Astrocyte (in vitro differentiated cells and primary cell): Measurements from ENCODE around the gene TRPM3. TPM values are rescaled to one million over a fixed set of nuclear protein-coding genes. Genes with fewer than 3 reads are reported as not detected.

Experiments
- DNase-seq: peaks from one replicate; pipeline ENCODE4 v3.0.0-alpha.2; 2010; ENCODE audit warnings: low read depth
- FAIRE-seq: peaks from 2 replicates; lab custom pipeline; 2011; peaks lifted over from hg19 to GRCh38; lab: Jason Lieb, UNC
- H2AFZ ChIP-seq: 2 replicates; pipeline ENCODE4 v1.6.0; 2012; ENCODE audit warnings: low read depth, low read length, inconsistent platforms
- H3K27ac ChIP-seq: 2 replicates; pipeline ENCODE4 v1.5.1; 2011; ENCODE audit warnings: low read depth, low read length, inconsistent platforms
- H3K27me3 ChIP-seq: 2 replicates; pipeline ENCODE4 v1.6.0; 2011; ENCODE audit warnings: low read length, inconsistent platforms; ENCODE audit not compliant: insufficient read depth
- H3K36me3 ChIP-seq: 2 replicates; pipeline ENCODE4 v1.5.1; 2011; ENCODE audit warnings: low read length, inconsistent platforms; ENCODE audit not compliant: insufficient read depth
- H3K4me1 ChIP-seq: 2 replicates; pipeline ENCODE4 v1.5.1; 2011; ENCODE audit warnings: low read length, inconsistent platforms; ENCODE audit not compliant: insufficient read depth
- H3K4me2 ChIP-seq: 2 replicates; pipeline ENCODE4 v1.6.0; 2012; ENCODE audit warnings: low read length, inconsistent platforms
- H3K4me3 ChIP-seq: 2 replicates; pipeline ENCODE4 v1.5.1; 2011; ENCODE audit warnings: low read depth, mild to moderate bottlenecking, low read length, inconsistent platforms; ENCODE audit not compliant: insufficient read depth
- H3K79me2 ChIP-seq: 2 replicates; pipeline ENCODE4 v1.6.0; 2012; ENCODE audit warnings: mild to moderate bottlenecking, low read length, inconsistent platforms; ENCODE audit not compliant: insufficient read depth
- H3K9ac ChIP-seq: 2 replicates; pipeline ENCODE4 v1.6.0; 2012; ENCODE audit warnings: mild to moderate bottlenecking, low read length, inconsistent platforms
- H3K9me3 ChIP-seq: 2 replicates; pipeline ENCODE4 v1.5.1; 2012; ENCODE audit warnings: low read depth, mild to moderate bottlenecking, low read length, inconsistent platforms; ENCODE audit not compliant: insufficient read depth
- H4K20me1 ChIP-seq: 2 replicates; pipeline ENCODE4 v1.6.0; 2012; ENCODE audit warnings: low read length, inconsistent platforms; ENCODE audit not compliant: insufficient read depth
- H3K27ac Mint-ChIP-seq: one replicate; pipeline ENCODE4 v1.8.0; 2021; ENCODE audit warnings: mild to moderate bottlenecking, mixed read lengths; ENCODE audit not compliant: unreplicated experiment
- H3K27me3 Mint-ChIP-seq: one replicate; pipeline ENCODE4 v1.8.0; 2021; ENCODE audit warnings: low read depth, mixed read lengths; ENCODE audit not compliant: unreplicated experiment
- H3K36me3 Mint-ChIP-seq: one replicate; pipeline ENCODE4 v1.8.0; 2021; ENCODE audit warnings: low read depth, mixed read lengths; ENCODE audit not compliant: unreplicated experiment
- H3K4me1 Mint-ChIP-seq: one replicate; pipeline ENCODE4 v1.8.0; 2021; ENCODE audit warnings: low read depth, mixed read lengths; ENCODE audit not compliant: unreplicated experiment
- H3K4me3 Mint-ChIP-seq: one replicate; pipeline ENCODE4 v1.8.0; 2021; ENCODE audit warnings: mild to moderate bottlenecking, moderate library complexity, mixed read lengths; ENCODE audit not compliant: unreplicated experiment
- H3K9me3 Mint-ChIP-seq: one replicate; pipeline ENCODE4 v1.8.0; 2021; ENCODE audit warnings: mild to moderate bottlenecking, mixed read lengths; ENCODE audit not compliant: unreplicated experiment
- EZH2 ChIP-seq: IDR thresholded peaks from 2 replicates; pipeline ENCODE4 v1.6.1; 2012; ENCODE audit warnings: mild to moderate bottlenecking, low read length, inconsistent platforms; ENCODE audit not compliant: insufficient read depth
- total RNA-seq: library from RNA; stranded (reverse); gene quantifications from 2 replicates; pipeline ENCODE4 v1.2.1, GENCODE V29; 2021
- TF ChIP-seq, protein P1 (sequence below): IDR thresholded peaks from 2 replicates; pipeline ENCODE4 v1.5.1; 2011; ENCODE audit warnings: low read depth, mild to moderate bottlenecking, inconsistent platforms, low read length, moderate library complexity; ENCODE audit not compliant: insufficient read depth

TRPM3 gene
- total RNA-seq, 1 donor from 2014 or later, result 0.14 TPM

DNA sequence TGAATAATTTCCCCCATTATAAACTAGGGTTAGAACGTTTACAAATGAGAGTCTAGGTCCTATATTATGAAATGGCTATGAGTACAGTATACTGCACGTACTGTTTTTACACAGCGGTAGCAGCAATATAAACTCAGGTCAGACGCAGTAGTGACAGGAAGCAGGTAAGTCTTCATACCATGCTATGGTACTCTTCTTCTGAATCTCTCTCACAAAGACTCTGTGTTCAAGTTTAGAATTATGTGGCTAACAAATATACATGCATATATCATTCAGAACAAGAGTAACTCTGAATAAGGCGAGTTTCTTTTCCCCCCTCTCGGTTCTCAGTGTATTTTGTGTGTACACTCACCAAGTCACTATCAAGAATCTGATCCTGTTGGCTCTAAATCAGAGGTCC lies 592.0 kb downstream of the TRPM3 start:
- H3K79me2 ChIP-seq, result no peaks in the 10 kb centered on the region
- DNase-seq (no peak), FAIRE-seq (no peak)
- no peaks in the 10 kb centered on the region for H3K4me1 ChIP-seq
- no peaks in the 10 kb centered on the region for H3K27me3 ChIP-seq
- H3K27ac ChIP-seq, result no peak overlapping the region
- no peak overlapping the region for H2AFZ ChIP-seq
- H3K4me2 ChIP-seq, result no peak overlapping the region
- H4K20me1 ChIP-seq, result no peaks in the 10 kb centered on the region
- Mint-ChIP-seq H3K4me1 (peaks cover 3% of the 10 kb centered on the region), H3K27me3 (peaks cover 6% of the 10 kb centered on the region), H3K36me3 (peaks cover 2% of the 10 kb centered on the region), H3K27ac (no peak overlapping the region), H3K9me3 (no peaks in the 10 kb centered on the region), H3K4me3 (no peak overlapping the region)
- no peak overlapping the region for H3K4me3 ChIP-seq
- peaks cover under 1% of the 10 kb centered on the region for H3K9me3 ChIP-seq
- no peaks in the 10 kb centered on the region for H3K36me3 ChIP-seq
- no peak for TF ChIP-seq EZH2
- TF ChIP-seq, protein P1, sequence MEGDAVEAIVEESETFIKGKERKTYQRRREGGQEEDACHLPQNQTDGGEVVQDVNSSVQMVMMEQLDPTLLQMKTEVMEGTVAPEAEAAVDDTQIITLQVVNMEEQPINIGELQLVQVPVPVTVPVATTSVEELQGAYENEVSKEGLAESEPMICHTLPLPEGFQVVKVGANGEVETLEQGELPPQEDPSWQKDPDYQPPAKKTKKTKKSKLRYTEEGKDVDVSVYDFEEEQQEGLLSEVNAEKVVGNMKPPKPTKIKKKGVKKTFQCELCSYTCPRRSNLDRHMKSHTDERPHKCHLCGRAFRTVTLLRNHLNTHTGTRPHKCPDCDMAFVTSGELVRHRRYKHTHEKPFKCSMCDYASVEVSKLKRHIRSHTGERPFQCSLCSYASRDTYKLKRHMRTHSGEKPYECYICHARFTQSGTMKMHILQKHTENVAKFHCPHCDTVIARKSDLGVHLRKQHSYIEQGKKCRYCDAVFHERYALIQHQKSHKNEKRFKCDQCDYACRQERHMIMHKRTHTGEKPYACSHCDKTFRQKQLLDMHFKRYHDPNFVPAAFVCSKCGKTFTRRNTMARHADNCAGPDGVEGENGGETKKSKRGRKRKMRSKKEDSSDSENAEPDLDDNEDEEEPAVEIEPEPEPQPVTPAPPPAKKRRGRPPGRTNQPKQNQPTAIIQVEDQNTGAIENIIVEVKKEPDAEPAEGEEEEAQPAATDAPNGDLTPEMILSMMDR, result no peak
- no peak overlapping the region for H3K9ac ChIP-seq

- no peaks in the 10 kb centered on the region for H3K4me1 Mint-ChIP-seq
- no peak for FAIRE-seq
- Histone ChIP-seq H3K79me2 (no peaks in the 10 kb centered on the region), H3K4me2 (no peak overlapping the region), H3K9me3 (peaks cover 2% of the 10 kb centered on the region), H3K4me1 (no peaks in the 10 kb centered on the region), H3K4me3 (no peak overlapping the region), H4K20me1 (no peaks in the 10 kb centered on the region), H3K27me3 (no peaks in the 10 kb centered on the region), H3K36me3 (no peaks in the 10 kb centered on the region), H2AFZ (no peak overlapping the region), H3K27ac (no peak overlapping the region), H3K9ac (no peak overlapping the region)
- H3K9me3 Mint-ChIP-seq, result no peaks in the 10 kb centered on the region
- no peak overlapping the region for H3K27ac Mint-ChIP-seq
- peaks cover 6% of the 10 kb centered on the region for H3K27me3 Mint-ChIP-seq
- H3K4me3 Mint-ChIP-seq, result no peak overlapping the region
- TF ChIP-seq EZH2, result no peak
- TF ChIP-seq, protein P1, result no peak
- no peak for DNase-seq
- H3K36me3 Mint-ChIP-seq, result peaks cover 2% of the 10 kb centered on the region
Observed at GRCh38 chr9:70526902-70527301, 594.5 kb downstream of the TRPM3 start.

DNA sequence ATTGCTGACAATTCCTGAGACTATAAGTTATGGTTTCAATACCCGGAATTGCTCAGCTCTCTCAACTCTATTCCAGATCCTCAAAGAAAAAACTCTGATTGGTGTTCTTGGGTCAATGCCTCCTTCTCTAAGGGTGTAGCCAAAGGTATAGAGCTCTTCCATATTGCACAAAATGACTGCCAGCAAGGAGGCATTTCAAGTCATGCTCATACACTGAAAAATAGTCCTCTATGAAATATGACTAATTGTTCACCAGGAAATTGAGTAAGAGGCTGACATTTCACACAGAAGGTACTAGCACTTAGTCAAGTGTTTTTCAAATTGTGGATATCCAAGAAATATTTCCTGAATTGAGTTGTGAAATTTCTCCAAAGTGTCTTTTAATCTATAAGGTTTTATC lies 595.9 kb downstream of the TRPM3 start:
- no peaks in the 10 kb centered on the region for H3K79me2 ChIP-seq
- Mint-ChIP-seq H3K27ac (no peak overlapping the region), H3K36me3 (peaks cover 2% of the 10 kb centered on the region), H3K27me3 (peaks cover 6% of the 10 kb centered on the region), H3K4me1 (no peaks in the 10 kb centered on the region), H3K4me3 (no peak overlapping the region), H3K9me3 (no peaks in the 10 kb centered on the region)
- no peak overlapping the region for H3K27ac ChIP-seq
- no peaks in the 10 kb centered on the region for H3K4me1 ChIP-seq
- H3K9me3 ChIP-seq, result peaks cover 2% of the 10 kb centered on the region
- no peak overlapping the region for H3K4me3 ChIP-seq
- no peak for DNase-seq
- peak; percentile 37 for FAIRE-seq
- H4K20me1 ChIP-seq, result no peaks in the 10 kb centered on the region
- no peak overlapping the region for H3K9ac ChIP-seq
- no peak overlapping the region for H3K4me2 ChIP-seq
- no peaks in the 10 kb centered on the region for H3K36me3 ChIP-seq
- no peak for TF ChIP-seq EZH2
- TF ChIP-seq, protein P1, result no peak
- no peak overlapping the region for H2AFZ ChIP-seq
- no peaks in the 10 kb centered on the region for H3K27me3 ChIP-seq
